HepG2 (cell line): ENCODE measurements around the gene HTR1B. TPM values are rescaled to one million over a fixed set of nuclear protein-coding genes. Genes with fewer than 3 reads are reported as not detected.

ENCODE experiments used
- ATAC-seq: fragments of 200-7000 bp; cut with Tn5 transposase; 3 replicates; pipeline ENCODE4 v1.9.1; 2020; ENCODE audit warnings: mild to moderate bottlenecking, moderate library complexity
- BruUV-seq: library from RNA; stranded (reverse); fragments of 400-500 nt; replicated peaks from 2 replicates; lab custom pipeline; 2021; lab: Mats Ljungman, UMichigan
- CTCF ChIA-PET: fragments of 300-600 bp; formaldehyde crosslinking; extraction: SDS; loops from one replicate; lab custom pipeline; 2021; ENCODE audit warnings: low total read pairs, inconsistent platforms, low intra/inter-chr PET ratio; lab: Yijun Ruan, JAX
- POLR2A ChIA-PET: fragments of 350-600 bp; sonication (Branson Sonifier 250); formaldehyde crosslinking; loops from one replicate; lab custom pipeline; 2020; ENCODE audit warnings: antibody characterized with exemption, inconsistent platforms; lab: Yijun Ruan, JAX
- DNase-seq: peaks from one replicate; pipeline ENCODE4 v3.0.0-alpha.2; 2015; ENCODE audit warnings: low spot score
- FAIRE-seq: peaks from 3 replicates; lab custom pipeline; 2011; peaks lifted over from hg19 to GRCh38; lab: Jason Lieb, UNC
- H2AFZ ChIP-seq: one replicate; pipeline ENCODE4 v1.6.1; 2011; ENCODE audit warnings: low read length, inconsistent platforms
- H3K27ac ChIP-seq: fragments of 300-600 bp; 3 replicates; pipeline ENCODE4 v1.8.0; 2011; ENCODE audit warnings: mixed run types, mild to moderate bottlenecking, mixed read lengths, low read length, inconsistent platforms; ENCODE audit not compliant: insufficient read depth; ENCODE audit errors: extremely low read length
- H3K27me3 ChIP-seq, 2 experiments: fragments of 200-600 bp in 1 of 2; 2 replicates in 1 of 2; 3 replicates in 1 of 2; pipeline versions ENCODE4 v1.6.0 to v1.8.0; 2011; ENCODE audit warnings: low read length in 2 of 2, mild to moderate bottlenecking in 2 of 2, moderate library complexity in 2 of 2, inconsistent platforms in 1 of 2; ENCODE audit not compliant: insufficient read depth in 2 of 2, control insufficient read depth in 1 of 2
- H3K36me3 ChIP-seq, 2 experiments: fragments of 200-600 bp in 1 of 2; replicated peaks in 1 of 2; 2 replicates in 1 of 2; 3 replicates in 1 of 2; pipeline versions ENCODE4 v1.5.1 to v1.8.0; 2011; ENCODE audit warnings: low read length in 2 of 2, inconsistent platforms in 1 of 2; ENCODE audit not compliant: insufficient read depth in 2 of 2, control insufficient read depth in 1 of 2
- H3K4me1 ChIP-seq: 2 replicates; pipeline ENCODE4 v1.5.1; 2012; ENCODE audit warnings: low read length, inconsistent platforms; ENCODE audit not compliant: insufficient read depth
- H3K4me2 ChIP-seq: 2 replicates; pipeline ENCODE4 v1.6.0; 2011; ENCODE audit warnings: low read depth, low read length, inconsistent platforms
- H3K4me3 ChIP-seq, 3 experiments: fragments of 200-600 bp in 1 of 3; sonication (generic), shearing (Covaris generic) in 1 of 3; replicated peaks in 1 of 3; 2 replicates each; pipeline ENCODE4 v1.5.1; 2011 to 2016; ENCODE audit warnings: low read length in 3 of 3, inconsistent platforms in 2 of 3, low read depth in 2 of 3, mild to moderate bottlenecking in 2 of 3, control low read depth in 1 of 3, mixed read lengths in 1 of 3; ENCODE audit not compliant: insufficient read depth in 1 of 3
- H3K79me2 ChIP-seq: one replicate; pipeline ENCODE4 v1.6.1; 2011; ENCODE audit warnings: low read length, inconsistent platforms; ENCODE audit not compliant: insufficient read depth
- H3K9ac ChIP-seq: 2 replicates; pipeline ENCODE4 v1.6.0; 2011; ENCODE audit warnings: mild to moderate bottlenecking, low read depth, low read length, inconsistent platforms; ENCODE audit not compliant: insufficient read depth
- H3K9me3 ChIP-seq: 2 replicates; pipeline ENCODE4 v1.5.1; 2012; ENCODE audit warnings: mild to moderate bottlenecking, low read length
- H4K20me1 ChIP-seq: 2 replicates; pipeline ENCODE4 v1.6.0; 2011; ENCODE audit warnings: inconsistent platforms, mild to moderate bottlenecking, low read length, moderate library complexity; ENCODE audit not compliant: insufficient read depth
- KAT2B ChIP-seq: fragments of 150-350 bp; IDR thresholded peaks from 2 replicates; pipeline ENCODE4 v1.6.1; 2014; ENCODE audit warnings: low read depth, low read length, borderline replicate concordance
- RAD21 ChIP-seq: fragments of 450-650 bp; formaldehyde crosslinking; IDR thresholded peaks from 2 replicates; pipeline ENCODE4 v1.5.0; 2020; ENCODE audit warnings: mild to moderate bottlenecking
- SMC3 ChIP-seq: IDR thresholded peaks from 2 replicates; pipeline ENCODE4 v1.6.1; 2011; ENCODE audit warnings: low read length, improper control_type of control experiment
- STAG1 ChIP-seq: sonication (generic); formaldehyde crosslinking; IDR thresholded peaks from 2 replicates; pipeline ENCODE4 v1.4.0; 2020; ENCODE audit warnings: missing genetic modification reagents
- WGBS: methylation state at CpG from one replicate; pipeline ENCODE4 v1.1.6; 2017; ENCODE audit warnings: low lambda C conversion rate; 5-methylcytosine and 5-hydroxymethylcytosine counted together
- in situ Hi-C: cut with HindIII; loops from 2 replicates; pipeline ENCODE4 v1.10.0; 2017; ENCODE audit warnings: low pct_unique_long_range_greater_than_20kb; ENCODE audit not compliant: extremely low pct_ligation_motif_present
- intact Hi-C: fragments of 100-400 bp; cut with micrococcal nuclease; formaldehyde crosslinking; loops from one replicate; pipeline ENCODE4 v1.10.0; 2022; ENCODE audit not compliant: unreplicated experiment
- polyA plus RNA-seq, 8 experiments: library from polyadenylated mRNA; depleted of rRNA in 3 of 8; stranded (reverse) in 7 of 8; unstranded in 1 of 8; fragments of >200 nt; fragmentation: Illumina TruSeq in 4 of 8; extraction: Trizol in 4 of 8; gene quantifications; 2 replicates each; pipeline versions ENCODE4 v1.2.1 to v1.2.3, GENCODE V29; 2011 to 2016; ENCODE audit warnings: low read depth in 4 of 8, missing spikeins in 1 of 8, mixed read lengths in 1 of 8; ENCODE audit not compliant: insufficient read depth in 1 of 8
- total RNA-seq, 5 experiments: library from RNA; depleted of rRNA; stranded (reverse); fragments of >200 nt; fragmentation: Illumina TruSeq; extraction: Trizol; gene quantifications; 2 replicates each; pipeline ENCODE4 v1.2.3, GENCODE V29; 2016; ENCODE audit warnings: low read depth in 1 of 5
- TF ChIP-seq, protein P1 (sequence below): sonication (generic); formaldehyde crosslinking; IDR thresholded peaks from 2 replicates; pipeline ENCODE4 v1.5.0; 2020; ENCODE audit warnings: mild to moderate bottlenecking, missing genetic modification reagents, moderate library complexity
- TF ChIP-seq, protein P2 (sequence below): sonication (generic); formaldehyde crosslinking; IDR thresholded peaks from 2 replicates; pipeline ENCODE4 v1.8.1; 2023; ENCODE audit warnings: missing genetic modification reagents, mild to moderate bottlenecking, borderline replicate concordance

Gene HTR1B
- total and polyA plus RNA-seq, 2 of the 13 experiments (the other 11 are each of a cell fraction or from before 2014, with no cell fraction given): not detected

DNA sequence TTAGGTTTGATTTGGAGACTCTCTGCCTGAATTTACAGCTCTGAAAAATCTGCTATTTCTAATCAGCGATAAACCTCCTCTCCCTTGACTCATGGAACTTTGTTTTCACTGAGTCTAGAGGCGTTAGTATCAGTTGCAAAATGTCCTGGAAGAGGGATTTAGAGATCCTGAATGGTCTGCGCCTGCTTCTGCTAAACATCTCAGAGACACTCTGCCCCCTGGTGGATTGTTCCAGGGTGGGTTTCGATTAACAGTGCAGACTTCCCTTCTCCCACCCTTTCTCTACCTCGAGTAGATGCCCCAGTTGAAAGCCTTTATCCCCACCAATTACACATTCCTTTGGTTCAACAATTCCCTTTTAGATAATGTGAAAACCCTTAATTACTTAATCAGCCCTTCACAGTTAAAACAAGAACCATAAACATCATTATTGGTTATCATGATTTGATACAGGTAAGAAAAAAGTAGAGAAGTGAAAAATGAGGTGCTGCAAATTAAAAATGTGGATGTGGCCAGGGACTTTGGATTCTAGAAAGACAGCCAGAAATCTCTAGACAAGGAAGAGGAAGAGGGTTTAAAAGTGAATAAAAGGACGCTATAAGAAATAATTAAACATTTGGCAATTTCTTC lies 5.5 kb downstream of the HTR1B start:
- POLR2A ChIA-PET: no interaction called here
- peaks cover 0 to 7% of the 10 kb centered on the region in 2 experiments; a peak in 1 of 5 replicates for H3K27me3 ChIP-seq
- DNase-seq (peak; percentile 45), FAIRE-seq (peak; percentile 73), ATAC-seq (peak; percentile 91)
- no peak overlapping the region for H3K9ac ChIP-seq
- H4K20me1 ChIP-seq: no peaks in the 10 kb centered on the region
- H3K36me3 ChIP-seq: no peaks in the 10 kb centered on the region
- H3K79me2 ChIP-seq: no peaks in the 10 kb centered on the region
- in situ Hi-C loops: loop anchor here (5.0 kb wide), 1 partner anchor 1526 kb away; no protein-coding TSS in a partner anchor
- TF ChIP-seq STAG1 (CRISPR knock-in tag) (peak; percentile 53), RAD21 (CRISPR knock-in tag) (0 out of 2 replicates have a peak, but pooled peaks have one; percentile 30), KAT2B (no peak), SMC3 (peak; percentile 82)
- TF ChIP-seq, protein P1, sequence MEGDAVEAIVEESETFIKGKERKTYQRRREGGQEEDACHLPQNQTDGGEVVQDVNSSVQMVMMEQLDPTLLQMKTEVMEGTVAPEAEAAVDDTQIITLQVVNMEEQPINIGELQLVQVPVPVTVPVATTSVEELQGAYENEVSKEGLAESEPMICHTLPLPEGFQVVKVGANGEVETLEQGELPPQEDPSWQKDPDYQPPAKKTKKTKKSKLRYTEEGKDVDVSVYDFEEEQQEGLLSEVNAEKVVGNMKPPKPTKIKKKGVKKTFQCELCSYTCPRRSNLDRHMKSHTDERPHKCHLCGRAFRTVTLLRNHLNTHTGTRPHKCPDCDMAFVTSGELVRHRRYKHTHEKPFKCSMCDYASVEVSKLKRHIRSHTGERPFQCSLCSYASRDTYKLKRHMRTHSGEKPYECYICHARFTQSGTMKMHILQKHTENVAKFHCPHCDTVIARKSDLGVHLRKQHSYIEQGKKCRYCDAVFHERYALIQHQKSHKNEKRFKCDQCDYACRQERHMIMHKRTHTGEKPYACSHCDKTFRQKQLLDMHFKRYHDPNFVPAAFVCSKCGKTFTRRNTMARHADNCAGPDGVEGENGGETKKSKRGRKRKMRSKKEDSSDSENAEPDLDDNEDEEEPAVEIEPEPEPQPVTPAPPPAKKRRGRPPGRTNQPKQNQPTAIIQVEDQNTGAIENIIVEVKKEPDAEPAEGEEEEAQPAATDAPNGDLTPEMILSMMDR: peak; percentile 71
- TF ChIP-seq, protein P2, sequence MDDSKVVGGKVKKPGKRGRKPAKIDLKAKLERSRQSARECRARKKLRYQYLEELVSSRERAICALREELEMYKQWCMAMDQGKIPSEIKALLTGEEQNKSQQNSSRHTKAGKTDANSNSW: no peak
- intact Hi-C loops: loop anchor here (1.0 to 10.0 kb wide), 4 partner anchors 286 to 1603 kb away; no protein-coding TSS in a partner anchor
- WGBS: 1% methylated on average over 6 of the region's 6 CpGs
- no peaks in the 10 kb centered on the region for H3K9me3 ChIP-seq
- H2AFZ ChIP-seq: no peak overlapping the region
- H3K4me1 ChIP-seq: no peaks in the 10 kb centered on the region
- BruUV-seq: no TSS peak
- H3K4me2 ChIP-seq: no peak overlapping the region
- CTCF ChIA-PET: interaction anchor here (1.2 to 1.7 kb wide), 2 partner anchors 1524 to 1526 kb away, joined by 3 to 7 read pairs; no protein-coding TSS in a partner anchor
- H3K27ac ChIP-seq: no peak overlapping the region
- H3K4me3 ChIP-seq: no peak overlapping the region
